Measurements from ENCODE around the gene CCDC183. TPM values are rescaled to one million over a fixed set of nuclear protein-coding genes. Genes with fewer than 3 reads are reported as not detected.
"Not testable (repeated sequence)": the region's sequence is repeated elsewhere in the genome, so short reads cannot be mapped to it uniquely, and the experiment has no call there.

CCDC183 gene
- total RNA-seq, 1 donor: 0.43 TPM

- no peak for DNase-seq (ENCODE audit: low read depth)
- H3K4me3 ChIP-seq (ENCODE audit: low read depth, low read length): no peak overlapping the region
- TF ChIP-seq, protein P1, sequence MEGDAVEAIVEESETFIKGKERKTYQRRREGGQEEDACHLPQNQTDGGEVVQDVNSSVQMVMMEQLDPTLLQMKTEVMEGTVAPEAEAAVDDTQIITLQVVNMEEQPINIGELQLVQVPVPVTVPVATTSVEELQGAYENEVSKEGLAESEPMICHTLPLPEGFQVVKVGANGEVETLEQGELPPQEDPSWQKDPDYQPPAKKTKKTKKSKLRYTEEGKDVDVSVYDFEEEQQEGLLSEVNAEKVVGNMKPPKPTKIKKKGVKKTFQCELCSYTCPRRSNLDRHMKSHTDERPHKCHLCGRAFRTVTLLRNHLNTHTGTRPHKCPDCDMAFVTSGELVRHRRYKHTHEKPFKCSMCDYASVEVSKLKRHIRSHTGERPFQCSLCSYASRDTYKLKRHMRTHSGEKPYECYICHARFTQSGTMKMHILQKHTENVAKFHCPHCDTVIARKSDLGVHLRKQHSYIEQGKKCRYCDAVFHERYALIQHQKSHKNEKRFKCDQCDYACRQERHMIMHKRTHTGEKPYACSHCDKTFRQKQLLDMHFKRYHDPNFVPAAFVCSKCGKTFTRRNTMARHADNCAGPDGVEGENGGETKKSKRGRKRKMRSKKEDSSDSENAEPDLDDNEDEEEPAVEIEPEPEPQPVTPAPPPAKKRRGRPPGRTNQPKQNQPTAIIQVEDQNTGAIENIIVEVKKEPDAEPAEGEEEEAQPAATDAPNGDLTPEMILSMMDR (IDR thresholded peaks at IDR 0.05; ENCODE audit: insufficient read depth, low read depth, low read length): no peak
These were observed 35.0 kb downstream of the CCDC183 start for GRCh38 chr9:136831002-136831719.

DNA sequence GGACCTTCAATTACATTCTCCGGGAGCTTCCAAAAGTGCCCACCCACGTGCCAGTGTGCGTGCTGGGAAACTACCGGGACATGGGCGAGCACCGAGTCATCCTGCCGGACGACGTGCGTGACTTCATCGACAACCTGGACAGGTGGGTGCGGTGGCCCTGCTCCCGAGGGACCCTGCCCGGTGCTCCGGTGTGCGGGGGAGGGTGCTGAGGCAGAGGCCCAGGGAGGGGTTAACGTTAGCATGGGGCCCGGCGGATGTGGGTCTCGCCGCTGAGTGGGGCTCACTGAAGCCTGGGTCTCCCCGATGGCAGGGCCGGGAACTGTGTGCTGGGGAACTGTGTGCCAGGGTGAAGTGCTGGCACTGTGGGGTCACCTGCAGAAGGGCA lies 35.6 kb downstream of the CCDC183 start:
- DNase-seq (ENCODE audit: low read depth): no peak
- H3K4me3 ChIP-seq (ENCODE audit: low read depth, low read length): no peak overlapping the region
- TF ChIP-seq, protein P1 (IDR thresholded peaks at IDR 0.05; ENCODE audit: insufficient read depth, low read depth, low read length): no peak

DNA sequence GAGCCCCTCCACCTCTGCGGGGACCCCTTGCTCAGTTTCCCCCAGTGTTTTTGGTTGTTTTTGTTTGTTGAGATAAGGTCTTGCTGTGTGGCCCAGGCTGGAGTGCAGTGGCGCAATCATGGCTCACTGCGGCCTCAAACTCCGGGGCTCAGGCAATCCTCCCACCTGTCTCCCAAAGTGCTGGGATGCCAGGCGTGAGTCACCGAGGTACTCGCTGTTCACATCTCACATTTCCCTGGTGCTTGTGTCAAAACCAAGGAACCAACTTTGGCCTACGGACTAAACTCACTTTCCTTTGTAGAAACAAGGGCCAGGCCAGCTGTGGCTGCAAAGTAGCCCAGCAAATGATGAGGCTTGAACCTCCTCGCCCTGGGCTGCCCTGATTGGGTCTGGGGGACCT lies 36.4 kb downstream of the CCDC183 start:
- no peak overlapping the region for H3K4me3 ChIP-seq (ENCODE audit: low read depth, low read length)
- no peak for DNase-seq (ENCODE audit: low read depth)
- TF ChIP-seq, protein P1 (IDR thresholded peaks at IDR 0.05; ENCODE audit: insufficient read depth, low read depth, low read length): no peak

- not testable (repeated sequence) for DNase-seq (ENCODE audit: low read depth); H3K4me3 ChIP-seq (ENCODE audit: low read depth, low read length)
These were observed 37.4 kb downstream of the CCDC183 start for GRCh38 chr9:136833381-136834048.

DNA sequence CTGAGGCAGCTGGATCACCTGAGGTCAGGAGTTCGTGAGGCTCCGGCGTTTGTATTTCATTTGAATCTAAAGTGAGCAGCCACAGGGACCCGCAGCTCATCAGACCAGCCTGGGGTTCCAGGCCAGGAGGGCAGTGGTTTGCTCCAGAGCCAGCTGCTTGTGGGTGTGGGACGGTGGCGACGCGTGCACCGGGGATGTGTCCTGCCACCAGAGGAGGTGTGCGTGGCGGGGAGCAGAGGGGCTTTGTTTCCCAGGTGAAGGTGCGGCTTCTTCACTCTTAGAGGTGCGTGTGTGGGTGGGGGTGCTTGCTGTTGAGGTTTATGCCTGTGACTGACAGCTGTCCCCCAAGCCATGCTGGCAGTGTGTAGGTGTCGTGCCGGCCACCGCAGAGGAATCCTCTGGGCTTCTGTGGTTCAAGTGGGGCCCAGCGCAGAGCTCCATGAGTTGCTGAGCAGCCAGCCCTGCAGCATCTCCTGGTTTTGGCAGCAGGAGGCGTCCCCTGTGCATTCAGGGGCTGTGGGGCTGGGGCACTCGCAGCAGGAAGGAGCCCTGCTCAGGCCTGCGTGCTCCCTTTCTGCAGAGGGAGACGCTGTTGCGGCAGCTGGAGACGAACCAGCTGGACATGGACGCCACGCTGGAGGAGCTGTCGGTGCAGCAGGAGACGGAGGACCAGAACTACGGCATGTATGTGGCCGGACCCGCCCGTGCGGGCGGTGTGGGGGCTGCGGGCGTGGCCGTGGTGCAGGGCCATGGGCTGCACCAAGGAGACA lies 39.2 kb downstream of the CCDC183 start:
- H3K4me3 ChIP-seq (ENCODE audit: low read depth, low read length): no peak overlapping the region
- TF ChIP-seq, protein P1 (IDR thresholded peaks at IDR 0.05; ENCODE audit: insufficient read depth, low read depth, low read length): no peak
- no peak for DNase-seq (ENCODE audit: low read depth)

DNA sequence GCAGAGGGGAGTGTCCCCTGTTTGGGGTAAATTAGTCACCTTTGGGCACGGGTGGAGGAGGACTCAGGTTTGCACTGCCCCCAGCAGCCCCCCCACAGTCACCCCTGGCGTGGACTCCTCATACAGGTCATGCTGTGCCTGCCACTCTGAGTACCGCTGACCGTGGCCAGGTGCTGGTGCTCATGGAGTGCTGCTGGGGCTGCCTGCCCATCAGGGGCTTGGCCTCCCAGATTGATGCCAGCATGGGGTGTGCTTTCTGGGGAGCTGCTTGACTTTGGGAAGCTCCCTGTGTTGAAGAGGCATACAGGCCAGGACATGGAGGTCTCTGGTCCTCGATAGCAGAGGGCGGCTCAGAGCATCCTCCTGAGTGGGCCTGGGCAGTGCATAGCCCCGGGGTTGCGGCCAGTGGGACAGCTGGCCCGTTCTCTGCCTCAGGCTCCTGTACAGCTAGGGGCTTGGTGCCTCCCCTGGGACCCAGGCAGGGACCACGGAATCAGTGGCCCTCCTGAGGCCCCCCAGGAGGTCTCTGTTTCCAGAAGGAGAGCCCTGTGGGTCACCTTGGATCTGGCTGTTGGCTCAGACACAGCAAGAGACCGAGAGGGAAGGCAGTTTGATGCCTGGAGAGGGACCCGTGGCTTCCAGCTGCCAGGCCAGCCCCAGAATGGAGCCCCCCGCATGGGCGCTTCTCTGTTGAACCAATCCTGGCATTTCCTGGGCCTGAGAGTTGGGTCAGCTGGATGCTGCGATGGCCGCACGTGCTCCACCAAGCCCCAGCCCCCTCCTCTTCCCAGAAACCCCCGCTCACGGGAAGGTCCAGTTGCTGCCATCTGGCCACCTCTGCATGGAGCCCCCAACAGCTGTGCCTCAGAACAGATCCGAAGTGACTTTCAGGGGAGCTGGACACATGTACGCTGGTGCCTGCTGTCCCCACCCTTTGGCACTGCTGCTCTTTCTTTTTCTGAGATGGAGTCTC lies 40.1 kb downstream of the CCDC183 start:
- TF ChIP-seq, protein P1 (IDR thresholded peaks at IDR 0.05; ENCODE audit: insufficient read depth, low read depth, low read length): no peak
- DNase-seq (ENCODE audit: low read depth): no peak
- H3K4me3 ChIP-seq (ENCODE audit: low read depth, low read length): no peak overlapping the region
